Ishikawa (cell line): ENCODE measurements around the gene LRP8.

Experiments used
- CEBPB ChIP-seq: IDR thresholded peaks from 2 replicates; pipeline ENCODE4 v1.6.1; 2012
- CREB1 ChIP-seq: IDR thresholded peaks from 2 replicates; pipeline ENCODE4 v1.6.1; 2012; ENCODE audit warnings: low read depth
- EGR1 ChIP-seq: IDR thresholded peaks from 2 replicates; pipeline ENCODE4 v1.6.1; 2012
- EP300 ChIP-seq: IDR thresholded peaks from 2 replicates; pipeline ENCODE4 v1.6.1; 2012; ENCODE audit warnings: borderline replicate concordance
- FOXM1 ChIP-seq: IDR thresholded peaks from 2 replicates; pipeline ENCODE4 v1.6.1; 2012; ENCODE audit warnings: low read depth, borderline replicate concordance
- NFIC ChIP-seq: IDR thresholded peaks from 2 replicates; pipeline ENCODE4 v1.6.1; 2012
- RAD21 ChIP-seq: IDR thresholded peaks from 2 replicates; pipeline ENCODE4 v1.6.1; 2012; ENCODE audit warnings: low read depth
- TAF1 ChIP-seq: IDR thresholded peaks from 2 replicates; pipeline ENCODE4 v1.6.1; 2012; ENCODE audit warnings: low read depth, mild to moderate bottlenecking
- TCF12 ChIP-seq: IDR thresholded peaks from 2 replicates; pipeline ENCODE4 v1.6.1; 2012; ENCODE audit warnings: low read depth
- TEAD4 ChIP-seq: IDR thresholded peaks from 2 replicates; pipeline ENCODE4 v1.6.1; 2012
- YY1 ChIP-seq: IDR thresholded peaks from 2 replicates; pipeline ENCODE4 v1.6.1; 2012; ENCODE audit warnings: low read depth
- ZBTB7A ChIP-seq: IDR thresholded peaks from 2 replicates; pipeline ENCODE4 v1.6.1; 2012; ENCODE audit warnings: low read depth
- TF ChIP-seq, protein P1 (sequence below): IDR thresholded peaks from 2 replicates; pipeline ENCODE4 v1.6.1; 2012; ENCODE audit warnings: low read depth, mild to moderate bottlenecking
- TF ChIP-seq, protein P2 (sequence below): IDR thresholded peaks from 2 replicates; pipeline ENCODE4 v1.6.1; 2012
- TF ChIP-seq, protein P3 (sequence below): IDR thresholded peaks from 2 replicates; pipeline ENCODE4 v1.6.1; 2012

Gene LRP8

DNA sequence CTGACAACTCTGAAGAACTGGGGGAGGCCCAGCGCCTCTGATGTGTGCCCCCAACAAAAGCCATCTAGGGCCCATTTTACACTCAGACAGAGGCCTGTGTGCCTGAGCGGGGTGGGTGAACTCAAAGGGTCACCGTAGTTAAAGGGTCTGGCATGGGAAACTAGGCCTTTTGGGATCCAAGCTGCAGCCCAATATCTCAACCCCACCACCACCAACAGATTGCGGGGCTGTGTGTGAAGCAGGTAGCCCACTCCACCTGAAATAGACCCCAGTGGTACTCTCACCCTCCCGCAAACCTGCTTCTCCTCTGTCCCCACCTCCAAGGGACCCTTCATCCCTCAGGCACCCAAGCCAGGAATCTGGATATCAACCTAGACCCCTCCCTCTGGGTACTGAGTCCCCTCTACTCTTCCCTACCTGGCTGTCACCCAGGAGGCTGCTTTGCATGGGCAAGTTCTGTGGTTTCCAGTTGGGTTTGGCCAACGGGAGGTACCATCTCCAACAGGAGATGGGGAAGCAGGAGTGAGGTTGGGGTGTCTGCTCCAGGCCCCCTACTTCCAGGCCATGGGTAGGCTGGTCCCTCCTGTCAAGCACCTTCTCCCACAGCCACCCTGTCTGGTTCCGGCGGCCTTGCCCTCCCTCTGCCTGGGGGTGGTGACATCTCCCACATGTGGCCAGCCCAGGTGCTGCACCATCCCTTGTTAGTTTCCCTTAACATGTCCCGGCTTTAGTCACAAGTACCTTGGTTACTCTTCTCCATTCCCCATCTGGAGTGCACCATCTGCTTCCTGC, 35.2 kb upstream of the LRP8 start:
- TF ChIP-seq YY1 (no peak), CREB1 (no peak), EGR1 (no peak), FOXM1 (no peak), TAF1 (no peak), TCF12 (no peak), RAD21 (no peak), TEAD4 (no peak), CEBPB (no peak), EP300 (no peak), ZBTB7A (no peak), NFIC (no peak)
- TF ChIP-seq, protein P1, sequence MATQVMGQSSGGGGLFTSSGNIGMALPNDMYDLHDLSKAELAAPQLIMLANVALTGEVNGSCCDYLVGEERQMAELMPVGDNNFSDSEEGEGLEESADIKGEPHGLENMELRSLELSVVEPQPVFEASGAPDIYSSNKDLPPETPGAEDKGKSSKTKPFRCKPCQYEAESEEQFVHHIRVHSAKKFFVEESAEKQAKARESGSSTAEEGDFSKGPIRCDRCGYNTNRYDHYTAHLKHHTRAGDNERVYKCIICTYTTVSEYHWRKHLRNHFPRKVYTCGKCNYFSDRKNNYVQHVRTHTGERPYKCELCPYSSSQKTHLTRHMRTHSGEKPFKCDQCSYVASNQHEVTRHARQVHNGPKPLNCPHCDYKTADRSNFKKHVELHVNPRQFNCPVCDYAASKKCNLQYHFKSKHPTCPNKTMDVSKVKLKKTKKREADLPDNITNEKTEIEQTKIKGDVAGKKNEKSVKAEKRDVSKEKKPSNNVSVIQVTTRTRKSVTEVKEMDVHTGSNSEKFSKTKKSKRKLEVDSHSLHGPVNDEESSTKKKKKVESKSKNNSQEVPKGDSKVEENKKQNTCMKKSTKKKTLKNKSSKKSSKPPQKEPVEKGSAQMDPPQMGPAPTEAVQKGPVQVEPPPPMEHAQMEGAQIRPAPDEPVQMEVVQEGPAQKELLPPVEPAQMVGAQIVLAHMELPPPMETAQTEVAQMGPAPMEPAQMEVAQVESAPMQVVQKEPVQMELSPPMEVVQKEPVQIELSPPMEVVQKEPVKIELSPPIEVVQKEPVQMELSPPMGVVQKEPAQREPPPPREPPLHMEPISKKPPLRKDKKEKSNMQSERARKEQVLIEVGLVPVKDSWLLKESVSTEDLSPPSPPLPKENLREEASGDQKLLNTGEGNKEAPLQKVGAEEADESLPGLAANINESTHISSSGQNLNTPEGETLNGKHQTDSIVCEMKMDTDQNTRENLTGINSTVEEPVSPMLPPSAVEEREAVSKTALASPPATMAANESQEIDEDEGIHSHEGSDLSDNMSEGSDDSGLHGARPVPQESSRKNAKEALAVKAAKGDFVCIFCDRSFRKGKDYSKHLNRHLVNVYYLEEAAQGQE = no peak
- TF ChIP-seq, protein P2, sequence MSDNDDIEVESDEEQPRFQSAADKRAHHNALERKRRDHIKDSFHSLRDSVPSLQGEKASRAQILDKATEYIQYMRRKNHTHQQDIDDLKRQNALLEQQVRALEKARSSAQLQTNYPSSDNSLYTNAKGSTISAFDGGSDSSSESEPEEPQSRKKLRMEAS = no peak
- TF ChIP-seq, protein P3, sequence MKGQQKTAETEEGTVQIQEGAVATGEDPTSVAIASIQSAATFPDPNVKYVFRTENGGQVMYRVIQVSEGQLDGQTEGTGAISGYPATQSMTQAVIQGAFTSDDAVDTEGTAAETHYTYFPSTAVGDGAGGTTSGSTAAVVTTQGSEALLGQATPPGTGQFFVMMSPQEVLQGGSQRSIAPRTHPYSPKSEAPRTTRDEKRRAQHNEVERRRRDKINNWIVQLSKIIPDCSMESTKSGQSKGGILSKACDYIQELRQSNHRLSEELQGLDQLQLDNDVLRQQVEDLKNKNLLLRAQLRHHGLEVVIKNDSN = no peak

DNA sequence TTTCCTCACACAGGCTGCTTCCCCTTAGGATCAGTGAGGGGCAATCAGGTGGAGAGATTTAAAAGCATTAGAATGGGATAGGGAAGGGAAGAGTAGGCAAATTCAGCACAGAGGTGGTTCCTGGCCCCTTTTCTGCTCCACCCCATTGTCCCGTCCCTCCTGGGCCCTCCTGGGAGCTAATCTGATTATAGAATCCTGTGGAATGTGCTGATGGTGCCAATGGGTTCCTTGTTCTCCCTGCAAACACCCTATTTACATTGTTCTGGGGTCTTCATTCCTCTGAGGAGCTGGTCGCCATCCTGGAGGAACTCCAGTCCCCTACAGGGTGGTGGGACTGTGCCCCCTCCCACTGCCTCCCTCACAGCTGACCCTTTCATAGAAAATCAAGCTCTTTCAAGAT, 34.4 kb upstream of the LRP8 start:
- TF ChIP-seq TAF1 = no peak
- TF ChIP-seq EGR1 = no peak
- TF ChIP-seq, protein P2 = no peak
- no peak for TF ChIP-seq CREB1
- TF ChIP-seq NFIC = no peak
- no peak for TF ChIP-seq CEBPB
- no peak for TF ChIP-seq RAD21
- TF ChIP-seq FOXM1 = no peak
- TF ChIP-seq, protein P1 = no peak
- TF ChIP-seq EP300 = no peak
- TF ChIP-seq, protein P3 = no peak
- no peak for TF ChIP-seq TEAD4
- TF ChIP-seq ZBTB7A = no peak
- no peak for TF ChIP-seq TCF12
- no peak for TF ChIP-seq YY1

DNA sequence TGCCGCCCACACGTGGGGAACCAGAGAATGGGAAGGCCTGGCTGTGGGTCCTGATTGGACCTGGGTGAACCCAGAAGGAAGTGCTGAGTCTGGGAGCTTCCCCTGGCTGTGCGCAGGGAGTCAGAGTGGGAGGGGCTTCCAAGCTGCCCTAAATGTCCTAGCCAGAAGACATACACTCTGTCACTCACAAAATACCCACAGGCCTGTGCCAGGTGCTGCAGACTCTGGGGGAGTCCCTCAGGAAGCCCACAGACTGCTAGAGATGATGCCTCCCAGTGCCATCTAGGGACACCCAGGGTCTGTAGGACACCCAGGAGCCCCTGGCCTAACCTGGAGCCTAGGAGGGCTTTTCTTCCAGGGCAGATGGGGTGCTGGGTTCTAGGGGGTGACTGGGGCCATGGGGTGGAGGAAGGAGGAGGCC, 33.7 kb upstream of the LRP8 start:
- TF ChIP-seq NFIC = no peak
- TF ChIP-seq EP300 = no peak
- TF ChIP-seq, protein P1 = no peak
- no peak for TF ChIP-seq TAF1
- TF ChIP-seq, protein P3 = no peak
- TF ChIP-seq RAD21 = no peak
- no peak for TF ChIP-seq TEAD4
- no peak for TF ChIP-seq EGR1
- TF ChIP-seq FOXM1 = no peak
- TF ChIP-seq CEBPB = no peak
- TF ChIP-seq YY1 = no peak
- TF ChIP-seq, protein P2 = no peak
- TF ChIP-seq TCF12 = no peak
- TF ChIP-seq CREB1 = no peak
